ENCODE data around the gene BMP6. TPM values are rescaled to one million over a fixed set of nuclear protein-coding genes. Genes with fewer than 3 reads are reported as not detected.

Gene BMP6
- total and polyA plus RNA-seq, 10 of the 15 experiments (the other 5 are each of a cell fraction or from before 2014, with no cell fraction given) = 0.02 to 0.15 (median 0.05) TPM; not detected in 5

DNA sequence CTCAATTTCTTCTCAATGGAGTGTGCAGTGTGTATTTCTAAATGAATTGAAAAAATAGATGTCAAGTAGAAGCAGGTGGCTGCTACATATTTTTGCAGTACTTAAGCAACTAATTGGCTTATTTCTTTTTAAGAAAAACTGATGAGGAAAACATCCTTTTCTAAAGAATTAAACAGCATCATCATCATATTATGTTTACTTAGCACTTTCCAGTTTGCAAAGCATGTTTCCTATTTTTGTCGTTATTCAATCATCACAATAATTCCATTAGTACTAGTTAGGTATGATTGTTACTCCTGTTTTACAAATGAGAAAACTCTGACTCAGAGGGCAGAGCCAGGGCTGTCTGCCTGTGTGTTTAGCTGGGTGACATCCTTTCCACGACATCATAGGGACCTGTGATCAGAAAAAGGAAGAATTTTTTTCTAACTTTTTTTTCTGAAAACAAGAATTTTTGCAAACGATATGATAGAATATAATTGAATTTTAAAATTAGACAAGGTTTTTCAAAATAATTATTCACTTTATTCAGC is 22.7 kb upstream of the BMP6 start:
- Histone ChIP-seq H3K4me3 (no peak overlapping the region), H3K9me3 (replicated peaks; ENCODE audit: control insufficient read depth, insufficient read depth, low read length) (no peaks in the 10 kb centered on the region), H4K20me1 (ENCODE audit: control insufficient read depth, insufficient read depth) (no peaks in the 10 kb centered on the region), H3K79me2 (ENCODE audit: control insufficient read depth, insufficient read depth, low read length) (no peaks in the 10 kb centered on the region), H2AFZ (ENCODE audit: control insufficient read depth, low read depth, low read length) (no peak overlapping the region), H3K9ac (ENCODE audit: control insufficient read depth, insufficient read depth, low read length) (no peak overlapping the region), H3K27ac (ENCODE audit: control insufficient read depth, insufficient read depth) (no peak overlapping the region), H3K4me1 (ENCODE audit: control insufficient read depth, insufficient read depth, low read length) (no peaks in the 10 kb centered on the region), H3K27me3 (replicated peaks in 1 of 2; ENCODE audit: control insufficient read depth in 2 of 2, insufficient read depth in 2 of 2, low read length in 1 of 2) (peaks cover 0 to 4% of the 10 kb centered on the region in 2 experiments; a peak in 3 of 4 replicates), H3K4me2 (ENCODE audit: control insufficient read depth, insufficient read depth) (no peak overlapping the region), H3K36me3 (ENCODE audit: control insufficient read depth in 2 of 2, insufficient read depth in 2 of 2, low read length in 1 of 2) (no peaks in the 10 kb centered on the region)
- RAD21 ChIA-PET (ENCODE audit: unreplicated experiment) = no interaction called here
- no peak for FAIRE-seq
- intact Hi-C loops (cut with micrococcal nuclease; ENCODE audit: unreplicated experiment) (no loop called here), in situ Hi-C loops (cut with MboI) (no loop called here)
- no peak for DNase-seq (ENCODE audit: low read depth, low spot score)
- TF ChIP-seq, protein P1, sequence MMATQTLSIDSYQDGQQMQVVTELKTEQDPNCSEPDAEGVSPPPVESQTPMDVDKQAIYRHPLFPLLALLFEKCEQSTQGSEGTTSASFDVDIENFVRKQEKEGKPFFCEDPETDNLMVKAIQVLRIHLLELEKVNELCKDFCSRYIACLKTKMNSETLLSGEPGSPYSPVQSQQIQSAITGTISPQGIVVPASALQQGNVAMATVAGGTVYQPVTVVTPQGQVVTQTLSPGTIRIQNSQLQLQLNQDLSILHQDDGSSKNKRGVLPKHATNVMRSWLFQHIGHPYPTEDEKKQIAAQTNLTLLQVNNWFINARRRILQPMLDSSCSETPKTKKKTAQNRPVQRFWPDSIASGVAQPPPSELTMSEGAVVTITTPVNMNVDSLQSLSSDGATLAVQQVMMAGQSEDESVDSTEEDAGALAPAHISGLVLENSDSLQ (IDR thresholded peaks at IDR 0.05) = no peak
- no peak for TF ChIP-seq CBFB (IDR thresholded peaks at IDR 0.05; ENCODE audit: low read depth)
- TF ChIP-seq ZBTB33 (IDR thresholded peaks at IDR 0.05) = no peak
- TF ChIP-seq ETV6 (conservative IDR thresholded peaks at IDR 0.05 in 1 of 2, IDR thresholded peaks at IDR 0.05 in 1 of 2; ENCODE audit: borderline replicate concordance in 1 of 2, low read depth in 1 of 2) = no peak
- TF ChIP-seq MXI1 (IDR thresholded peaks at IDR 0.05; ENCODE audit: low read depth, low read length) = no peak
- TF ChIP-seq SRF (IDR thresholded peaks at IDR 0.05; ENCODE audit: low read depth in 2 of 2, low read length in 2 of 2) = no peak
- no TSS peak for BruUV-seq (replicated peaks)
- CTCF ChIA-PET = interaction anchor here (1.8 kb wide), 1 partner anchor 19 kb away, joined by 6 read pairs; no protein-coding TSS in a partner anchor
- 34% methylated on average over 3 of the region's 3 CpGs for WGBS (ENCODE audit: insufficient coverage, insufficient replicate concordance, low lambda C conversion rate, missing lambda C conversion rate)
- POLR2A ChIA-PET = no interaction called here
- no peak for ATAC-seq
- SMC1A ChIA-PET (ENCODE audit: uncharacterized antibody, unreplicated experiment) = no interaction called here
